HFFc6 (cell line): ENCODE results near the gene PDE4D. TPM values are rescaled to one million over a fixed set of nuclear protein-coding genes. Genes with fewer than 3 reads are reported as not detected.

Source experiments
- DNase-seq: peaks from one replicate; pipeline ENCODE4 v3.0.0-alpha.2; 2018
- H3K27ac Mint-ChIP-seq: 2 replicates; pipeline ENCODE4 v1.8.0; 2020; ENCODE audit warnings: mild to moderate bottlenecking, mixed read lengths
- H3K27me3 Mint-ChIP-seq: 2 replicates; pipeline ENCODE4 v1.8.0; 2021; ENCODE audit warnings: mild to moderate bottlenecking, moderate library complexity, mixed read lengths; ENCODE audit not compliant: insufficient read depth
- H3K36me3 Mint-ChIP-seq: 2 replicates; pipeline ENCODE4 v1.8.0; 2021; ENCODE audit warnings: low read depth, mixed read lengths
- H3K4me1 Mint-ChIP-seq: 2 replicates; pipeline ENCODE4 v1.8.0; 2020; ENCODE audit warnings: low read depth, mixed read lengths
- H3K4me3 Mint-ChIP-seq: 2 replicates; pipeline ENCODE4 v1.8.0; 2020; ENCODE audit warnings: mild to moderate bottlenecking, moderate library complexity, mixed read lengths
- H3K9me3 Mint-ChIP-seq: 2 replicates; pipeline ENCODE4 v1.8.0; 2020; ENCODE audit warnings: mild to moderate bottlenecking, mixed read lengths
- CTCF ChIP-seq: fragments of 200-600 bp; sonication (generic); IDR thresholded peaks from 2 replicates; pipeline ENCODE4 v1.5.0; 2021; ENCODE audit warnings: antibody characterized with exemption, mild to moderate bottlenecking
- total RNA-seq, 6 experiments: library from RNA; stranded (reverse); fragmentation: NEBNext Ultra II Directional; extraction: Animal tissue kit (Norgen Biotek cat#: 25700); gene quantifications; 2 replicates in 1 of 6; 3 replicates in 5 of 6; pipeline ENCODE4 v1.2.3, GENCODE V29; 2021

The PDE4D gene
- total RNA-seq, 6 experiments from 2014 or later = 1.8 to 7.3 (median 6.2) TPM

GRCh38 chr5:59091965-59092364 is 801.6 kb downstream of the PDE4D start:
- Mint-ChIP-seq H3K36me3 (no peaks in the 10 kb centered on the region), H3K4me1 (peaks cover 28% of the 10 kb centered on the region)
- DNase-seq = no peak

GRCh38 chr5:59090323-59090722 is 803.2 kb downstream of the PDE4D start:
- no peak for TF ChIP-seq CTCF
- no peak overlapping the region for H3K27ac Mint-ChIP-seq
- no peak for DNase-seq
- H3K4me3 Mint-ChIP-seq = no peak overlapping the region
- no peaks in the 10 kb centered on the region for H3K36me3 Mint-ChIP-seq
- H3K9me3 Mint-ChIP-seq = no peaks in the 10 kb centered on the region
- no peaks in the 10 kb centered on the region; the same call in none of the 2 replicates for H3K27me3 Mint-ChIP-seq
- peaks cover 16% of the 10 kb centered on the region; the same call in 1 of the 2 replicates for H3K4me1 Mint-ChIP-seq

More at GRCh38 chr5:59091965-59092364, 801.6 kb downstream of the PDE4D start:
- no peaks in the 10 kb centered on the region for H3K9me3 Mint-ChIP-seq
- peaks cover 2% of the 10 kb centered on the region for H3K27me3 Mint-ChIP-seq
- no peak for TF ChIP-seq CTCF
- H3K27ac Mint-ChIP-seq = no peak overlapping the region
- H3K4me3 Mint-ChIP-seq = no peak overlapping the region; the same call in 1 of the 2 replicates

- no peak for DNase-seq
- Mint-ChIP-seq H3K9me3 (no peaks in the 10 kb centered on the region), H3K4me1 (peaks cover 16% of the 10 kb centered on the region; the same call in 1 of the 2 replicates), H3K4me3 (no peak overlapping the region), H3K36me3 (no peaks in the 10 kb centered on the region), H3K27ac (no peak overlapping the region), H3K27me3 (no peaks in the 10 kb centered on the region; the same call in none of the 2 replicates)
- no peak for TF ChIP-seq CTCF
Measured at GRCh38 chr5:59089767-59090166, 803.8 kb downstream of the PDE4D start.

GRCh38 chr5:59088546-59088945 is 805.0 kb downstream of the PDE4D start:
- H3K4me1 Mint-ChIP-seq = peaks cover 14% of the 10 kb centered on the region; the same call in 1 of the 2 replicates
- H3K27ac Mint-ChIP-seq = no peak overlapping the region
- no peaks in the 10 kb centered on the region for H3K9me3 Mint-ChIP-seq
- DNase-seq = no peak
- no peaks in the 10 kb centered on the region; the same call in none of the 2 replicates for H3K27me3 Mint-ChIP-seq
- no peak overlapping the region for H3K4me3 Mint-ChIP-seq
- no peaks in the 10 kb centered on the region for H3K36me3 Mint-ChIP-seq
- TF ChIP-seq CTCF = no peak

- Mint-ChIP-seq H3K36me3 (no peaks in the 10 kb centered on the region), H3K9me3 (no peaks in the 10 kb centered on the region), H3K4me3 (no peak overlapping the region), H3K27me3 (no peaks in the 10 kb centered on the region; the same call in none of the 2 replicates), H3K27ac (no peak overlapping the region), H3K4me1 (no peaks in the 10 kb centered on the region)
- no peak for TF ChIP-seq CTCF
- DNase-seq = no peak
Measured at GRCh38 chr5:59086024-59086423, 807.5 kb downstream of the PDE4D start.

GRCh38 chr5:59081693-59082092 is 811.8 kb downstream of the PDE4D start:
- Mint-ChIP-seq H3K4me1 (peaks cover 20% of the 10 kb centered on the region), H3K27ac (no peak overlapping the region), H3K9me3 (no peaks in the 10 kb centered on the region), H3K4me3 (no peak overlapping the region), H3K27me3 (peaks cover 4% of the 10 kb centered on the region), H3K36me3 (no peaks in the 10 kb centered on the region)
- TF ChIP-seq CTCF = no peak
- DNase-seq = no peak
